Kidney tubule cell (primary cell): Measurements from ENCODE around the gene PFKP.

Experiments
- DNase-seq: peaks from one replicate; pipeline ENCODE4 v3.0.0-alpha.2; 2018; ENCODE audit warnings: low spot score

Gene PFKP

DNA sequence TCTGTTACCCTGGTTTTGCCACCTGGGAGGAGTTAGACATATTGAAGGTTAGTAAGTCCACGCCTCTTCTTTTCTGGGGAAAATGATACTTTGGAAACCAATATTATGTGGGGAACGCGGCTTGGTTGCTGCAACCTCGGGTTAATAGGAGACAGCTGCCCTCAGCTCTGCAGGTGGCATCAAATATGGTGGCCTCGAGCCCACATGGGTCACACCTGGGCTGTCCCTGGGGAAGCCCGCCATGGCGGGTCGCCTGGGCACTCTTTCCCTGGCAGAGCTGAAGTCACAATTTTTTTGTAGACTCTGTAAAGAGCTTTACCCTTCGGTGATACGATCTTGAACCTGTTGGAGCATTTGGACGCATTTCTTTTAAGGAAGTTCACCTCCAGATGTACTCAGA lies 2.5 kb downstream of the PFKP start:
- no peak for DNase-seq

DNA sequence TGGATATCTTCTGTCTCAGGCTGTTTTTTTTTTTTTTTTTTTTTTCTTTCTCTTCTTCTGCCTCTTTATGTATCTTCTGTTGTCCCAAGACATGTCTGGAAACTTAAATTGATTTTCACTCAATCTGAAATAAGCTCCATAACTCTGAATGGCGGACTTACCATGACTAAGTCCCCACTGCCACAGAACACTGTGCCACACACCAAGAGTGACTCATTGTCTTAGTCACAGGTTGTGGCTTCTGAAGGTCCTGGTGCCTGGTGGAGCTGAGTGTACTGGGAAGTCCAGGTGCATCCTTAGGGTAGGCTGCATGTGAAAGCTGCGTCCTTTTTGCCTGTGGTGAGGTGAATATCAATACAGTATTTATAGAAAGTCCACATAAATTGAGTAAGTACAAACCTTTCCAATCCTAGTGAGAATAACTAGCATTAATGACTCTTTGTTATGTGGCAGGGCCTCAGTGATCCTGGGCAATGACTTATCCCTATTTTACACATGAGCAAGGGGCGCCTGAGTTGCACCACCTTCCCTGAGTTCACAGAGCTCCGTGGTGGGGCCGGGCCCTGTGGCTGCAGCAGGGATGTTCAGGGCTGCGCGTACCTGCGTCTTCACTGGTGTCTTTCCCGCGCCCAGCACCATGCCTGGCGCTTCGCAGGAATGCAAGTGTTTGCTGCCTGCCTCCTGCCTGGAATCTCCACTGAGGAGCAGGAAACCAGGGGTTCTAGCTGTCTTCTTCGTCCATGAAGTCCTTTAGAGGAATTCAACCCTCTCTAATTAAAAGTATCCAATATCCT lies 4.3 kb downstream of the PFKP start:
- peak; percentile 95 for DNase-seq

DNA sequence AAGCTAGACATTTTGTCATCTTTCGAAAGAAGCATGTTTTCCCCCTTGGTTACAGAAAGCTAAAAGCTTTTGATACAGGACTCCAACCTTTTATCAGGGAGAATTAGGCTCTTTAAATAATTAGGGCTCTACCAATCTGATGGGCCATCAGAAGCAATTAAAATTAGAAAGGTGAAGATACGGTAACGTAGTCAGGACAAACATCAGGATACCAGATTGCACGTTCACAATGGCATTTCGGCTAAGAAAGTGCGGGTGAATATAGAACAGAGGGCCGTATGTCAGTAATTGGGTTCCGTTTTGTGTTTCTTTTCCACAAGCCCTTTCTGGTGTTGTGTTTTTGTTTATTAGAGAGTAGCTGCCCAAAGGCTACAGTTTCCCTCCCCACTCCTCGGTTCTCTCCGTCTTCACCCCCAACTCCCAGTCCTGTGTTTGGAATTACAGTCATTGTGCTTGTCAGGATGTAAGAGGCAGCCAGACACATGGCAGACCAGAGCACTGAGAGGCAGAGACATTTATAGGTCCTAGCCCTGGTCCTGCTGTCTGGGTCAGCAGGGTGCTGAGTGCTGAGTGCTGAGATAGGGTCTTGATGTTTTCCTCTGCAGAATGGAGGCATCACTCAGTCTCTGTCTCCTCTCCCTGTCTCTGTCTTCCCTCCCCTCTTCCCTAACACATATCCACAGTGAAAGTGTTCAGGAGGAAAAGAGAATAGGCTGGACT lies 5.5 kb downstream of the PFKP start:
- DNase-seq, result no peak

DNA sequence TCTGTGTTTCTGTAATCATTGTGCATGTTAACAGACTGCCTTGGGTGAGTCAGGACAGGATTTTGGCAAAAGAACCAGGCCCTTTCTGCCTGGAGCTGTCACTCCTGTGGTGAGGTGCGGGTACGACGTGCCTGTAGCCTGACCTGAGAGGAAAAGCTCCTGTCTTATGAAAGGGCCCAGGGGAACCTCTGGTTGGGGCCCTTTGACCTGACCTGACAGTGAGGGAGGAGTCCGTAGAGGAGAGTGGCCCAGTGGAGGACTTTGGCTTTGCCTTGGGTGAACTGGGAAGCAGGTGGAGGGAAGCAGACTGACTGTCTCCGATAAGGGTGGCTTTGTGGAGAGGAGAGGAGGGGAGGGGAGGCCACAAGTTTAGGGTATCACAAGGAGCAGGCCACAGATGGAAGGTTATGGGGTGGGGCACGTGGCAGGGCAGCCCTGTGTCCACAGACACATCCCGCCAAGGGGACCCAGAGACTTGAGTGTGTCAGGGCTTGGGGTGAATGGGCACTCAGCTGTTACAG lies 6.9 kb downstream of the PFKP start:
- DNase-seq, result peak; percentile 65

DNA sequence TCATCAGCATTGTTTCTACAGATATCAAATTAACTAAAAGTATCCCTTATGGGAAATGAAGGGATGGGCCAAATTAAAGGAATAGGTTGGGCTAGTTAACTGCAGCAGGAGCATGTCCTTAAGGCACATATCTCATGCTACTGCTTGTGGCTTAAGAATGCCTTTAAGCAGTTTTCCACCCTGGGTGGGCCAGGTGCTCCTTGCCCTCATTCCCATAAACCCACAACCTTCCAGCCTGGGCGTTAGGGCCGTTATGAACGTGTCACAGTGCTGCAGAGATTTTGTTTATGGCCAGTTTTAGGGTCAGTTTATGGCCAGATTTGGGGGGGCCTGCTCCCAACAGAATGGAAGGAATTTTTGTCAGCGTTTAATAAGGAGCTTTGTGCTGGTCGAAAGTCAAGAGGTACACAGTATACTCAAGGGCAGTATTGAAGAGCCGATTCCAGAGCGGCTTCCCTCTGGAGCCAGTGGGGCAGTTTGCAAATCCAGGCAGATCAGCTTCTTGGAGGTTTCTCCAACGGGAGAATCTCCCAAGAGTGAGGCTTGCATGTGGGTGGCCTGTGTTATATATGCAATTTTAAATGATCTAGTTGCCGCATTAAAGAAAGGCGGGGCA lies 7.7 kb downstream of the PFKP start:
- DNase-seq, result no peak

DNA sequence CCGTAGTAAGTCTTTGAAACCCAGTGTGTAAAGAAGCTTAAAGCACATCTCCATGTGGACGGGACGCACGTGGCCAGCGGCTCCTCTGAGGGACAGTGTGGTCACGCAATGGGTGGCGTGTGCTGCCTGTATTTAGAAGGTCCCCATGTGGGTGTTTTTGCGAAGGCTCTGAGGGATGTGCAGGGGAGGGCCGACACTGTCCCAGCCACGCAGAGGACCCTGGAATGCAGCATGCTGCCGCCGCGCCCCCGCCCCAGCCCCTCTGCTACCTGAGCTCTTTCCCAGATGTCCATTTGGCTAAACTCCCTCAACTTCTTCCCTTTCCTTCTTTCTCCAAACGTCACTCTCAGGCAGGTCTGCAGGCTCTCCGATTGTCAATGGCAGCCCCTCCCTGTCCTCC lies 8.8 kb downstream of the PFKP start:
- DNase-seq, result no peak

DNA sequence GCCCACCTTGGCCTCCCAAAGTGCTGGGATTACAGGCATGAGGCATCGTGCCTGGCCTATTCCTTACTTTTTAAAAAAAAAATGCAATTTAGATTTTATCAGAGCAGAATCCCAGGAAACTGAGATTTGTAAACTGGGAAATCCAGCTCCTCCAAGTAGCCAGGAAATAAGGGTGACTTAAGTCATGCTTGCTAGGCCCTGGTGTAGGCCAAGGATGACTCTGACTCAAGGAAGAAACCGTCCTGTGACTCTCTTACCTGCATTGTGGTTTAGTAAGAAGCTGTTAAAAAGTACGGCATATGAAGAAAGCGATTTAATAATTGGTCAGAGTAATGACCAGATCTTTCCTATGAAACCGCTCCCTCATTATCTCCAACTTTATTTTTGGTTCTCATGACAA lies 10.2 kb downstream of the PFKP start:
- peak; percentile 75 for DNase-seq

DNA sequence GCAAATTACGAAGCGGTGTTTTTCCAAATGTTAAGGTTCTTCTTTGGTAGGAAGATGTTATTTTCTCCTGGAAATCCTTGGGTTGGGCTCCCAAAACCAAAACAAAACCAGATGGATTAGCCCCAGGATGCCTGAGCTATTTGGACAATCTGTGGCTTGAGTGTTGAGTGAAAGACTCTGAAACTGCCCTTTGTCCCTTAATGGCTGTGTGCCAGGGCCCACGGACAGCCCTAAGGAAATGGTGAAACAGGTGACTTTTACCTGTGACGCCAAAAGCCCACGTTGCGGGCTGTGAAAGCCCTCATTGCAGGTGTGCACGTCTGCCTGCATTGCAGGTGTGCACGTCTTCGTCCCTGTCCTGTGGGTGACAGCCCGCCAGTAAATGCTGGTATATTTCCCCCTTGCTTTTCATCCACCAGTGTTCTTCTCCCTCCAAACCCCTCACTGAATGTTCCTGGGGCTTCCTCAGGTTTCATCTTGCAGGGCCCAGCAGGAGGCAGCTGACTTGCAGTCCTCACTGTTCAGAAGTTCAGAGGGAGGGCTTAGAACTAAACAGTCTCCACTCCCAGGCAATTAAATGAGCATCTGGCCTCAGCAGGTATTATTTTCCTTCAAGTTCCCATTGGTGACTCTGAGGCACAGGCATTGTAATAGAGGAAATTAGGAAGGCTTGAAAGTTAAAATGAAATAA lies 10.7 kb downstream of the PFKP start:
- no peak for DNase-seq

DNA sequence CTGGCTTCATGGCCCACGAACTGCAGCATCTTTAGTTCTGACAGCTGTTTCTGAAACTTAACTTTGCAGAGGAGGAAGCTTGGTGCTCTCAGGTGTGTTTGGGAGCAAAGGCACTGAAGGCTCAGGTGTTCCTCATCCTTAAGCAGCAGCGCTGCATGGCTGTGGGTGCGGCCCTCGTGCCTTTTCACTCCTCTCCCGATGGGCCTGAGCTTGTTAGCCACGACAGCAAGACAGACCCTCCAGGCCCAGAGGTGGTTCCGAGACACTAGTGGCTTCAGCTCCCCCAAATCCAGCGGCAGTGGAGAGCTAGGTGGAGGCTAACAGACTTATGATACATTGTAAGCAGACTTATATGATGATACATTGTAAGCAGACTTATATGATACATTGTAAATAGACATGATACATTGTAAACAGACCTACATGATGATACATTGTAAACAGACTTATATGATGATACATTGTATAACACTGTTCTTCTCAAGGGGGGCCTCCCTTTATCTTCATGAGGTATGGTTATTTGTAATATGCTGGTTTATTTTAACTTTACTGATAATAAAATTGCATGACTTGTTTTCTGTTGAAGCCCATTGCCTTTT lies 14.1 kb downstream of the PFKP start:
- no peak for DNase-seq

DNA sequence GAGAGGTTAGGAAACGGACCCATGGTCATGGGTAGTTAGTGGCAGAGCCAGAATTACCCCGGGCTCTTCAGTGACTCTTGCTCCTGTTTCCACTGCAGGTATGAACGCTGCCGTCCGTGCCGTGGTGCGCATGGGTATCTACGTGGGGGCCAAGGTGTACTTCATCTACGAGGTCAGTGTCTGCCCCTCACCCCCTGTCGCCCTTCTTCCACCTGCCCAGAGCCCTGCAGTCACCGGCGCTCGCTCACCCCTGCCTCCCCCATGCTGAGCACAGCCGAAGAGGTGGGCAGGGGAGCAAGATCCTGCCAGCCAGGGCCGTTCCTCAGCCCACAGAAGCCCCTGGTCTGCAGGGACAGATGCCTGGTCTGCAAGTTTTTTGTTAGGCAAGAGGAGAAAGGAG lies 14.9 kb downstream of the PFKP start:
- no peak for DNase-seq

DNA sequence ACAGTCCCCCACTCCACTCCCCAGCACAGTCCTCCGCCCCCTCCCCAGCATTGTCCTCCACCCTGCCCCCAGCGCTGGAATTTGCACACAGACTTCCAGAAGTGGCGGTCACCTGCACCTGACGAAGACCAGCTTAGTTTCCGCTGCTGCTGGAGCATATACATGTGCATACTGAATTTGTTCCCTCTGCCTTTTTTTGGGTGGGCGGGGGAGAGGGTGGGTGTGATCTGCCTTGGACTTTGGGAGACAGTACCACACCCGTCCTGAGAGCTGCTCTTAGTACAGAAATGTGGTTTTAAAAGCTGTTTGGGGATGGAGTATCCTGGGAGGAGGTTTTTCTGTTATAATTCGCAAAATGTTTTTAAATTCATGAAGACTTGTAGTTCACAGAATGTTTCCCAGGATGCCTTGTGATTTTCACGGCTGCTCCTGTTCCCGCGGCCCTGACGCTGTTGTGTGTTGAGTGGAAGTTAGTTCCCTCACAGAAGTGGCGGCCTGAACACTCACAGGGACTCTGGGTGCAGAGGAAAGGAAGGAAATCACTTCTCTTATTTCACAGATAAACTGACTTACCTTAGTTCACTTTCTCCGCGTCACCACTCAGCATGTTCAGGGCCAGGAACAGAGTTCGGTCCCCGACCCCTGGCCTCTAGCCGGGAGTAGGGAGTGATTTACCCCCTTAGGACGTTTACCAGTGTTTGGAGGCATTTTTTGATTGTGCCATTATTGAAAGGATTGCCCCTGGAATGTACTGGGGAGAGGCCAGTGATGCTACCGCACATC lies 18.6 kb downstream of the PFKP start:
- no peak for DNase-seq

DNA sequence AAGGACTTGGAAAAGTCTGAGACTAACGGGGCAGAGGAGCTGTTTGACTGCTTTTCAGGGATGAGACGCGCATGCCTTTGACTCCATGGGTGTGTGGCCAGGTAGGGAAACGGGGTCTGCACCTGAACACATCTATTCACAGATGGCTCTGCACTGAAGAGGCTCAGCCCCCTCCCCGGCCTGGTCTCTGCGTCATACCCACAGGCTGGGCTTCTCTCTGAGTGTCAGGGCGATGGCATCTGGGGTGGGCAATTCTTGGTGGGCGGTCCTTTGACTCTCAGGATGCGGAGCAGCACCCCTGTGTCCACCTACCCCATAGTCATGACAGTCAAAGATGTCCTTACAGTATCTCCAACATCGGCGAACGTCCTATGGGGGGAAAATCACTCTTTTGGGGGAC lies 23.0 kb downstream of the PFKP start:
- no peak for DNase-seq

DNA sequence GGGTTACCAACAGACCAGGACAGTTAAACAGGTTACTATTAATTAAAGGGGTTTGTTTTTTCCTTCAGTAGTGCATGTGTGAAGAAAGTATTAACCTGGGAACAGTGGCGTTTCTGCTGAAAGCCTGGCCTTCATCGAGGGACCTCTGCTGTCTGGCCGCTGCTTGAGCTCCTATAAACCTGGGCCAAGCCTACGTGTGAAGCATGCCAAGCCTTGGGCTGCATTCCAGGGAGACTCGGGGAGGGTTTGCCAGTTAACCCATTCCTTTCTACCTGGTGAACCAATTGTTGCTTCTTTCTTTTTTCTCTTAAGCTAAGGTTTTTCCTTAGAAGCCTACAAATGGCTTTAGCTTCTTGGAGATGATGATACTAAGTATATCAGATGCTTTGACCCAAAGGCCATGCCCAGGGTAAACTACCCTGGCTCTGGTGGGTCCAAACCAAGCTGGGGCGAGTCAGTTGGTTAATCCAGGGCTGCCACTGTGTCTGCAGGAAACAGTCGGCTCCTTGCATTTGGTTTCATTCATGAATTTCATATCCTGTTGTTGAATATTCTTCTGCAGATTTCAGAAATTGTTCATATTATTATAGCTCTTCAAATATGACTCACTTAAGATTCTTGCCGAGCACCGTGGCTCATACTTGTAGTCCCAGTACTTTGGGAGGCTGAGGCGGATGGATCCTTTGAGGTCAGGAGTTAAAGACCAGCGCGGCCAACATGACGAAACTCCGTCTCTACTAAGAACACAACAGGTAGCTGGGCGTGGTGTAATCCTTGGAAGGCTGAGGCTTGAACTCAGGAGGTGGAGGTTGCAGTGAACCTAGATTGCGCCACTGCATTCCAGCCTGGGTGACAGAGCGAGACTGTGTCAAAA lies 23.8 kb downstream of the PFKP start:
- DNase-seq, result peak; percentile 93

DNA sequence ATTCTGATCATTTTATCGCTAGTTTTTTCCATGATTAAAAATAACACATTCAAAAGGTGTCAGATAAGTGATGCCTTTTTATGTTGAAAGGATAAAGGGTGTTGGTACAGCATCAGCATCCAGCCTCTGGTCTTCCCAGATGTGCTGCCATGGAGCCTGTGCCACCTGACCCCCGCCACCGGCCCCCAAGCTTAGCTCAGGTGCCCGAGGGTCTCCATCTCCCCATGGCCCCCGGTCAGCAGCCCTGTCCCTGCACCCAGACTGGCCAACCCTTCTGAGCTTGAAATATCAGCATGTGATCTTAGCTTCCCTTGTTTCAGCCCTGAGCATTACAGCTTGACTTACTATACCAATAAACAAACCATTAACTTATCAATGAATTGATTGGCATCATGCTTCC lies 24.6 kb downstream of the PFKP start:
- no peak for DNase-seq

DNA sequence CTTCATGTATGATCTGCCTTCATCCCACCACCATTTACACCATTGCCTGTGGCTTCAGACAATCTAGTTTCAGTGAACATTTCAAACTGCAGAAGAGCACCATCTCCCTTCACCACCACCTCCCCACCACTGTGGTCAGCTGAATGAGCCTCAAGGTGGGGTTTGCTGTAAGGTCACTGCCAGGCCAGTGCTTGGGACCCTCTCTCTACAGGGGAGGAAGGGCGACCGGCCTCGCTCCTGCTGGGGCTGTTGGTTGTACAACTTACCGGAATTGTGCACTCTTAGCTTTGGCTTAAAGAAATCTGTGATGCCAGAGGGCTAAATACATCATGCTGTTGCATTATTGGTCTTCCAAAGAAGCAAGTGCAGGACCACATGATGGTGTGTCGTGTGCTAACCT lies 26.6 kb downstream of the PFKP start:
- DNase-seq, result no peak

DNA sequence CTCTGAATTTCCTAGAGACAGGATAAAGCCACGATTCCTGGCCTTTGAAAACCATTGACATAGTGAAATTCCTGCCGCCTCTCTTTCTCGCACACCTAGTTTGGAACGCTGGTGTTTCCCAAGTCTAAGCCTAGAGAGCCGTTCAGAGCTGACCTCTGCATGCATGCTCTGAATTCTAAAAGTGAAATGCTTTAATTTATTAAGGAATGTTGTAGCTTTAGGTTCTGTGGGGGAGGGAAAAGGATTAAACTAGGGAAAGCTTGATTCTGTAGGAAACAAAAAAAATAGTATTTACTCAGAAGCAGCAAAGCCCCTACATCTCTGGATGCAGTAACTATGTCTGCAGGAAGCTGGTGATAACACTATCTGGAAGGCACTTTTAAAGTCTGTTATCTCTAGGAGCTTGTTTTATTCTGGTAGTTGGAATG lies 27.3 kb downstream of the PFKP start:
- DNase-seq, result no peak

DNA sequence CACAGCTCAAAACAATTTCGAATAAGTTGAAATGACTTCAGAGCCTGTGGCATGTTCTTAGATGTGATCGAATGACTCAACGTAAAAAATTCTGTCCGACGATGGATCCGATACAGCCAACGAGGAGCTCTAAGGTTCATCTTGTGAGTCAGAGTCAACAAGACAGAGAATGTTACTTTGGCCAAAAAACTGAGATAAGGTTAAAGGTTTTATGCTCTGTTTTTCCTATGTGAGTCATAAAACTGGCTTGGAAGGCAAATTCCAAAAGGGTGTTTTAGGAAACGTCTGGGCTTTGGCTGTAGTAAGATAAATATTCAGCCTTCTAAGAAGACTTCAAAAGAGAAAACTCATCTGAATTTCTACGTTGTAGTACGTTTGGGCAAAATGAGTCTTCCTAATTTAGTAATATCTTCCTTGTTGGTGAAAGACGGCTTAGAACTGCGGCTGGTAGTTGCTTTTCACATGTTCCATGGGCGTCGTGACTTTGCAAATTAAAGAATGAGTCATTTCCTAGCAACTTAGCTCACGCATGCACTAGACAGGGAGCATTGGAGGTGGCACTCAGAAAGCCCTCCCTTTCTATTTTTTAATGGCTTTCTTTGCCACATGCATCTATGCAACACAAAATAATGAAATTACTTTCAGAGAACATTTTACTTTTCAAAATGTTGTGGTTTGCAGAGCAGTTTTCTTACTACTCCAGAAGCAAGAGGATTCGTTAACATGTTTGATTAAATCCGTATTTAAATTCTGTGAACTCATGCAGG lies 28.2 kb downstream of the PFKP start:
- peak; percentile 99 for DNase-seq

DNA sequence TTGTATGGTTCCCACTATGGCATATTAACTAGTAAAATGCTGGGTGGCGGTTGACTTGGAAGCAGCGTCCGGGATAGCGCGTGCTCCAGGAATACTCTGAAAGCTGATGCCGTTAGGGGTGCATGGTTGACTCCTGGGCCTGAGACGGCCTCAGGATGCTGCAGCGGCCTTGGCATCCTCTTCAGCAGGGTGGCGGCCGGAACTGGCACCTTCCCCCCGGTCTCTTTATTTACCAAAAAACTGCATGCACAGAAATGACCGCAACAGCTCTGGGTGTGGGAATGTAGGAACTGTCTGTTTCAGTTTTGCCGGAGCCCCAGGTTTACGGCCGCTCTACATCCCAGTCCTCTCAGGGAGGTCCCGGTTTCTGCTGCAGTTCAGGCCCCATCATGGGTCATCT lies 28.8 kb downstream of the PFKP start:
- no peak for DNase-seq

DNA sequence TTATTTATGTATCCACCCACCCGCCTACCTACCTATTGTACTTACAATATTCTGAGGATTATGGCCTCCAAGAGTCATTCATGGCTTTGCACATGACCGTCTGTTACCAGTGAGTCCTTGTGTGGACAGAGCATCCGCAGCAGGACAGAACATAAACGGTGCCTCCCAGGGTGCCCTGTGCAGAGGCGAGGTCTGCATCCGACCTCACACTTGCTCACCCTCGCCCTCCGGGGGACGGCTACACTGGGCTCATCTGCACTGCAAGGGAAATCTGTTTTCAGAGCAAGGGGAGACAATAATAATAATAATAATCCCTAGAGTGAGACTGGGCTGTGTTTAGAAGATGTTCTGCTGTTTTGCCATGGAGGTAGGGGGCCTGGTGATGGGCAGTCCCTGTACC lies 29.8 kb downstream of the PFKP start:
- no peak for DNase-seq
